ENCODE results near the gene VMA21.

- TF ChIP-seq, protein P1, sequence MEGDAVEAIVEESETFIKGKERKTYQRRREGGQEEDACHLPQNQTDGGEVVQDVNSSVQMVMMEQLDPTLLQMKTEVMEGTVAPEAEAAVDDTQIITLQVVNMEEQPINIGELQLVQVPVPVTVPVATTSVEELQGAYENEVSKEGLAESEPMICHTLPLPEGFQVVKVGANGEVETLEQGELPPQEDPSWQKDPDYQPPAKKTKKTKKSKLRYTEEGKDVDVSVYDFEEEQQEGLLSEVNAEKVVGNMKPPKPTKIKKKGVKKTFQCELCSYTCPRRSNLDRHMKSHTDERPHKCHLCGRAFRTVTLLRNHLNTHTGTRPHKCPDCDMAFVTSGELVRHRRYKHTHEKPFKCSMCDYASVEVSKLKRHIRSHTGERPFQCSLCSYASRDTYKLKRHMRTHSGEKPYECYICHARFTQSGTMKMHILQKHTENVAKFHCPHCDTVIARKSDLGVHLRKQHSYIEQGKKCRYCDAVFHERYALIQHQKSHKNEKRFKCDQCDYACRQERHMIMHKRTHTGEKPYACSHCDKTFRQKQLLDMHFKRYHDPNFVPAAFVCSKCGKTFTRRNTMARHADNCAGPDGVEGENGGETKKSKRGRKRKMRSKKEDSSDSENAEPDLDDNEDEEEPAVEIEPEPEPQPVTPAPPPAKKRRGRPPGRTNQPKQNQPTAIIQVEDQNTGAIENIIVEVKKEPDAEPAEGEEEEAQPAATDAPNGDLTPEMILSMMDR (IDR thresholded peaks at IDR 0.05; ENCODE audit: insufficient read depth, low read length, poor library complexity, severe bottlenecking) = no peak
- TF ChIP-seq EZH2phosphoT487 (conservative IDR thresholded peaks at IDR 0.05; ENCODE audit: low read length) = no peak
Observed at GRCh38 chrX:151359341-151359740, 37.7 kb upstream of the VMA21 start.
